ENCODE measurements around the gene ABHD8. TPM values are rescaled to one million over a fixed set of nuclear protein-coding genes. Genes with fewer than 3 reads are reported as not detected.
A peak's percentile ranks its signal among the peaks of the same experiment; 100 is the strongest.

ABHD8 gene
- total and polyA plus RNA-seq, 2 of the 13 experiments (the other 11 are each of a cell fraction or from before 2014, with no cell fraction given), result 6.3 to 7.2 TPM

DNA sequence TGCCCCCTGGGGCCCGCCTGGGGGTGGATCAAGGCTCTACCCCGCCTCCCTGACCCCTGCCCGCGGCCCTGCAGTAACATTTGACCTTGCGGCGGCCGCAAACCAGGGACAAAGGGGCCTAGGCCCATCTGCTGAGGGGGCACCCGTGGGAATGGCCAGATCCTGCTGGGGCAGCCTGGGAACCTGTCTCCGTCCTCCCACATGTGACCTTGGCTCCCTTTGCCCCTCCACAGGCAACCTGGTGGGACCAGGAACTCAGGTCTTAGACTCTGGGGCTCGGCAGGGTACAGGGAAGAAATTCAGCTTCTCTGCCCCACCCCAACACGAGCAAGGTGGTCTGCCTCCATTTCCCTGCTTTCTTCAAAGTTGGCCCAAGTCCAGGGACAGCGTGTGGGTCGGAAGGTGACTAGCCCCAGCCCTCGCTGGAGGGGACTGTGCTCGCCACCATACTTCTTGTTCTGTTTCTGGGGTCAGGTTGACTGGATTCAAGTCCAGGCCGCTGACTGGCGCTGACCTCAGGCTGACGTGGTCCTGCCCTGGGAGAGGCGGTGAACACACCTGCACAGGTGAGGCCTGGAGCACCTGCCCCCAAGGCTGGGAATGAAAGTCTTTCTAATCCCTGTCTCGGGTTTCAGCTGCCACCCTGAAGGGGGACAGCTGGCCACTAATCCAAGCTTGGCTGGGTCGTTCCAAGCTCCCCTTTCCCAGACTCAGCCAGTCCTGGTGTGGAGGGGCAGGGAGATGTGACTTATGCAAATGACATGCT, 55.0 kb downstream of the ABHD8 start (continued):
- TF ChIP-seq MED13 (CRISPR knock-in tag; IDR thresholded peaks at IDR 0.05), result peak; percentile 82; the same call in 1 of the 2 replicates
- no peak for TF ChIP-seq LCORL (IDR thresholded peaks at IDR 0.05)
- TF ChIP-seq LCORL (CRISPR knock-in tag; IDR thresholded peaks at IDR 0.05), result peak; percentile 95
- peak; percentile 100 for TF ChIP-seq SP5 (CRISPR knock-in tag; IDR thresholded peaks at IDR 0.05; ENCODE audit: borderline replicate concordance, low read depth)
- no peak for TF ChIP-seq SRY (CRISPR knock-in tag; IDR thresholded peaks at IDR 0.05)
- TF ChIP-seq, protein P1, sequence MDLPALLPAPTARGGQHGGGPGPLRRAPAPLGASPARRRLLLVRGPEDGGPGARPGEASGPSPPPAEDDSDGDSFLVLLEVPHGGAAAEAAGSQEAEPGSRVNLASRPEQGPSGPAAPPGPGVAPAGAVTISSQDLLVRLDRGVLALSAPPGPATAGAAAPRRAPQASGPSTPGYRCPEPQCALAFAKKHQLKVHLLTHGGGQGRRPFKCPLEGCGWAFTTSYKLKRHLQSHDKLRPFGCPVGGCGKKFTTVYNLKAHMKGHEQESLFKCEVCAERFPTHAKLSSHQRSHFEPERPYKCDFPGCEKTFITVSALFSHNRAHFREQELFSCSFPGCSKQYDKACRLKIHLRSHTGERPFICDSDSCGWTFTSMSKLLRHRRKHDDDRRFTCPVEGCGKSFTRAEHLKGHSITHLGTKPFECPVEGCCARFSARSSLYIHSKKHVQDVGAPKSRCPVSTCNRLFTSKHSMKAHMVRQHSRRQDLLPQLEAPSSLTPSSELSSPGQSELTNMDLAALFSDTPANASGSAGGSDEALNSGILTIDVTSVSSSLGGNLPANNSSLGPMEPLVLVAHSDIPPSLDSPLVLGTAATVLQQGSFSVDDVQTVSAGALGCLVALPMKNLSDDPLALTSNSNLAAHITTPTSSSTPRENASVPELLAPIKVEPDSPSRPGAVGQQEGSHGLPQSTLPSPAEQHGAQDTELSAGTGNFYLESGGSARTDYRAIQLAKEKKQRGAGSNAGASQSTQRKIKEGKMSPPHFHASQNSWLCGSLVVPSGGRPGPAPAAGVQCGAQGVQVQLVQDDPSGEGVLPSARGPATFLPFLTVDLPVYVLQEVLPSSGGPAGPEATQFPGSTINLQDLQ (CRISPR knock-in tag; IDR thresholded peaks at IDR 0.05), result peak; percentile 66; the same call in 1 of the 2 replicates
- peak; percentile 96 for TF ChIP-seq HMG20A (CRISPR knock-in tag; IDR thresholded peaks at IDR 0.05; ENCODE audit: borderline replicate concordance)
- TF ChIP-seq GABPA (IDR thresholded peaks at IDR 0.05; ENCODE audit: low read depth, low read length), result no peak
- peak; percentile 59; the same call in 1 of the 2 replicates for TF ChIP-seq GABPA (CRISPR knock-in tag; IDR thresholded peaks at IDR 0.05; ENCODE audit: low read depth)
- TF ChIP-seq, protein P2, sequence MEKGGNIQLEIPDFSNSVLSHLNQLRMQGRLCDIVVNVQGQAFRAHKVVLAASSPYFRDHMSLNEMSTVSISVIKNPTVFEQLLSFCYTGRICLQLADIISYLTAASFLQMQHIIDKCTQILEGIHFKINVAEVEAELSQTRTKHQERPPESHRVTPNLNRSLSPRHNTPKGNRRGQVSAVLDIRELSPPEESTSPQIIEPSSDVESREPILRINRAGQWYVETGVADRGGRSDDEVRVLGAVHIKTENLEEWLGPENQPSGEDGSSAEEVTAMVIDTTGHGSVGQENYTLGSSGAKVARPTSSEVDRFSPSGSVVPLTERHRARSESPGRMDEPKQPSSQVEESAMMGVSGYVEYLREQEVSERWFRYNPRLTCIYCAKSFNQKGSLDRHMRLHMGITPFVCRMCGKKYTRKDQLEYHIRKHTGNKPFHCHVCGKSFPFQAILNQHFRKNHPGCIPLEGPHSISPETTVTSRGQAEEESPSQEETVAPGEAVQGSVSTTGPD (CRISPR knock-in tag; IDR thresholded peaks at IDR 0.05), result 0 out of 2 replicates have a peak, but pooled peaks have one; percentile 40
- peak; percentile 34; the same call in 1 of the 2 replicates for TF ChIP-seq ZNF614 (CRISPR knock-in tag; IDR thresholded peaks at IDR 0.05; ENCODE audit: borderline replicate concordance)
- TF ChIP-seq ZNF616 (CRISPR knock-in tag; IDR thresholded peaks at IDR 0.05; ENCODE audit: low read depth), result no peak
- TF ChIP-seq, protein P3, sequence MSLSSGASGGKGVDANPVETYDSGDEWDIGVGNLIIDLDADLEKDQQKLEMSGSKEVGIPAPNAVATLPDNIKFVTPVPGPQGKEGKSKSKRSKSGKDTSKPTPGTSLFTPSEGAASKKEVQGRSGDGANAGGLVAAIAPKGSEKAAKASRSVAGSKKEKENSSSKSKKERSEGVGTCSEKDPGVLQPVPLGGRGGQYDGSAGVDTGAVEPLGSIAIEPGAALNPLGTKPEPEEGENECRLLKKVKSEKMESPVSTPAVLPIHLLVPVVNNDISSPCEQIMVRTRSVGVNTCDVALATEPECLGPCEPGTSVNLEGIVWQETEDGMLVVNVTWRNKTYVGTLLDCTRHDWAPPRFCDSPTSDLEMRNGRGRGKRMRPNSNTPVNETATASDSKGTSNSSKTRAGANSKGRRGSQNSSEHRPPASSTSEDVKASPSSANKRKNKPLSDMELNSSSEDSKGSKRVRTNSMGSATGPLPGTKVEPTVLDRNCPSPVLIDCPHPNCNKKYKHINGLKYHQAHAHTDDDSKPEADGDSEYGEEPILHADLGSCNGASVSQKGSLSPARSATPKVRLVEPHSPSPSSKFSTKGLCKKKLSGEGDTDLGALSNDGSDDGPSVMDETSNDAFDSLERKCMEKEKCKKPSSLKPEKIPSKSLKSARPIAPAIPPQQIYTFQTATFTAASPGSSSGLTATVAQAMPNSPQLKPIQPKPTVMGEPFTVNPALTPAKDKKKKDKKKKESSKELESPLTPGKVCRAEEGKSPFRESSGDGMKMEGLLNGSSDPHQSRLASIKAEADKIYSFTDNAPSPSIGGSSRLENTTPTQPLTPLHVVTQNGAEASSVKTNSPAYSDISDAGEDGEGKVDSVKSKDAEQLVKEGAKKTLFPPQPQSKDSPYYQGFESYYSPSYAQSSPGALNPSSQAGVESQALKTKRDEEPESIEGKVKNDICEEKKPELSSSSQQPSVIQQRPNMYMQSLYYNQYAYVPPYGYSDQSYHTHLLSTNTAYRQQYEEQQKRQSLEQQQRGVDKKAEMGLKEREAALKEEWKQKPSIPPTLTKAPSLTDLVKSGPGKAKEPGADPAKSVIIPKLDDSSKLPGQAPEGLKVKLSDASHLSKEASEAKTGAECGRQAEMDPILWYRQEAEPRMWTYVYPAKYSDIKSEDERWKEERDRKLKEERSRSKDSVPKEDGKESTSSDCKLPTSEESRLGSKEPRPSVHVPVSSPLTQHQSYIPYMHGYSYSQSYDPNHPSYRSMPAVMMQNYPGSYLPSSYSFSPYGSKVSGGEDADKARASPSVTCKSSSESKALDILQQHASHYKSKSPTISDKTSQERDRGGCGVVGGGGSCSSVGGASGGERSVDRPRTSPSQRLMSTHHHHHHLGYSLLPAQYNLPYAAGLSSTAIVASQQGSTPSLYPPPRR (CRISPR knock-in tag; IDR thresholded peaks at IDR 0.05; ENCODE audit: borderline replicate concordance), result peak; percentile 98
- TF ChIP-seq HIVEP1 (CRISPR knock-in tag; IDR thresholded peaks at IDR 0.05), result peak; percentile 98
- TF ChIP-seq ZNF333 (CRISPR knock-in tag; IDR thresholded peaks at IDR 0.05; ENCODE audit: borderline replicate concordance), result no peak
- TF ChIP-seq MATR3 (CRISPR knock-in tag; IDR thresholded peaks at IDR 0.05), result no peak
- TF ChIP-seq, protein P4, sequence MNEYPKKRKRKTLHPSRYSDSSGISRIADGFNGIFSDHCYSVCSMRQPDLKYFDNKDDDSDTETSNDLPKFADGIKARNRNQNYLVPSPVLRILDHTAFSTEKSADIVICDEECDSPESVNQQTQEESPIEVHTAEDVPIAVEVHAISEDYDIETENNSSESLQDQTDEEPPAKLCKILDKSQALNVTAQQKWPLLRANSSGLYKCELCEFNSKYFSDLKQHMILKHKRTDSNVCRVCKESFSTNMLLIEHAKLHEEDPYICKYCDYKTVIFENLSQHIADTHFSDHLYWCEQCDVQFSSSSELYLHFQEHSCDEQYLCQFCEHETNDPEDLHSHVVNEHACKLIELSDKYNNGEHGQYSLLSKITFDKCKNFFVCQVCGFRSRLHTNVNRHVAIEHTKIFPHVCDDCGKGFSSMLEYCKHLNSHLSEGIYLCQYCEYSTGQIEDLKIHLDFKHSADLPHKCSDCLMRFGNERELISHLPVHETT (CRISPR knock-in tag; conservative IDR thresholded peaks at IDR 0.05), result no peak; the same call in 1 of the 2 replicates
